ENCODE results near the gene LRWD1.
A peak's percentile ranks its signal among the peaks of the same experiment; 100 is the strongest.

The LRWD1 gene

DNA sequence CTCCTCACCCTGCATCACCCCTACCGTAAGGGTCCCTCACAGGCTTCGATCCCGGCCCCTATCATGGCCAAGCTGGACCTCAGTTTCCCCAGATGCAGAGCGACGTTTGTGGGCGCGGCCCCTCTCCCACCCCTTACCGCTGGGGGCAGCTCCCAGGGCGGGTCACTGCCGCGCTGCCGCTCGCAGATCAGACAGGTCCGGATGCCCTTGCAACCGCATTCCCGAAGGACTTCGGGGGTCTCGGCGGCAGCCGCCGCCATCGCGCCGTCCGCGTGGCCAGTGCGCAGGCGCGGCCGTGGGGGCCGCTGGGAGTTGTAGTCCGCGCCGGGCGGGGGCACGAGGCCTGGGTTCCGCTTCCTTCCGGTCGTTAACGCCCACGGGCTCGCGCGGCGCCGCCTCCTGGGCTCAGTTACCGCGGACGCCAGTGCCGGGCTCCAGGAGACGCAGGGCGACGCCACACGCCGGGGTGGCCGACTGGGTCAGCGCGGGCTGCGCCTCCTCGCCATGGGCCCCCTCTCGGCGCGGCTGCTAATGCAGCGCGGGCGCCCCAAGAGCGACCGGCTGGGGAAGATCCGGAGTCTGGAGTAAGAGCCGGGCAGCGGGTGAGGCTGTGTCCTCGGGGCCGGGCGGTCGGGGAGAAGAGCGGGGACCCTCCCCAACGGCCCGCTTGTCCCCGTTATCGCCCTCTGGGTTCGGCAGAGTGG is at the start of gene LRWD1, which contains the start of gene ALKBH4:
TSS of gene LRWD1 (plus strand) at position 408 of the 704 bp plus-strand sequence. CDS start at position 505, 97 bp downstream.
TSS of gene ALKBH4 (minus strand) at position 287 of the 704 bp plus-strand sequence. CDS start at position 260, 27 bp downstream.
- DNase-seq (ENCODE audit: low read depth in 3 of 3), result peak; percentile 89 to 96 (median 93)

DNA sequence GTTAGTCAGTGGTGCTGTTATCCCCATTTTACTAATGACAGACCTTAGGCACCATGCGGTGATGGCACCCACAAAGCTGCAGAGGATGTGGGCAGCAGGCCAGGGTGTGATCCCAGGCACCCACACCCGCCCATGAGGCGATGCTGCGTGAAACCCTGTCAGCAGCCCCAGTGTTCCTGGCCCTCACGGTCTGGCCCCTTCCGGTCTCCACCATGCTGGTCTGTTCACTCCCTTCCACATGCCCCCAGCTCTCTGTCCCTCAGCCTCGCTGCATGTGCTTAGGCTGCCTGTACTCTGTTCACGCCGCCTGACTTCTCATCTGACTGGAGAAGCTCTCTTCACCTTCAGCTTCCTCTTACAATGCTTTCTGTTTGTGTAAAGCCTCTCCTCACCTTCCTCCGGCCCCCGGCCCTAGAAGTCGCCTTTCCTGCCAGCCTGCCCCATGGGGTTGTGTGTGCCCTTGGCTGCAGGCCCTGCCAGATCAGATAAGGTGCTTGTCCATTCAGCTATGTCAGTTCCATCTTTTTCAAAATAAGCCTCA is 49.0 kb upstream of the LRWD1 start:
- DNase-seq (ENCODE audit: low read depth in 3 of 3), result peak in 2 of 3 experiments; percentile 33 to 64

DNA sequence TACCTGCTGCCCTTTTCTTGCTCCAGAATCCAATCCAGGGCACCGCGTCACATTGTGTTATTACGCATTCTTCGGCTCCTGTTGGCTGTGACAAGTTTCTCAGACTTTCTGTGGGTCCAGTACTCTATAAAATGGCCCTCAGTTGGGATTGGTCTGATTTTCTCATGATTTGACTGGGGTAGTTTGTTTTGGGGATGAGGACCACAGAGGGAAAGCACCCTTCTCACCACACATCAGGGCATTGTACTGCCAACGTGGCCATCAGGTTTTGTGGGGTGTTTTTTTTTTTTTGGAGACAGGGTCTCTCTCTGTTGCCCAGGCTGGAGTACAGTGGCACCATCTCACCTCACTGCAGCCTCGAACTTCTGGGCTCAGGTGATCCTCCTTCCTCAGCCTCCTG is 48.4 kb upstream of the LRWD1 start:
- DNase-seq (ENCODE audit: low read depth in 3 of 3), result no peak

DNA sequence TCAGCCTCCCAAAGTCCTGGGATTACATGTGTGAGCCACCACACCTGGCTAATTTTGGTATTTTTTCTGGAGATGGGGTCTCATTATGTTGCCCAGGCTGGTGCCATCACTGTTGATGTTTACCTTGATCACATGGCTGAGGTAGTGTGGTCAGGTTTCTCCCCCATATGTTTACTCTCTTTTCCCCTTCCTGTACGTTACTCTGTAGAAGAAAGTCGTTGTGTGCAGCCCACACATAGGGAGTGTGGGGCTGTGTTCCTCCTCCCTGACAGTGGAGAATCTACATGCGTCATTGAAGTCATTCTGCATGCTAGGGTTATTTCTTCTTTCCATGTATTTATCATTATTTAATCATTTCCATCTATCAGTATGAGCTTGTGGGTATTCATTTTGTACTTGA is 47.7 kb upstream of the LRWD1 start:
- DNase-seq (ENCODE audit: low read depth in 3 of 3), result no peak

DNA sequence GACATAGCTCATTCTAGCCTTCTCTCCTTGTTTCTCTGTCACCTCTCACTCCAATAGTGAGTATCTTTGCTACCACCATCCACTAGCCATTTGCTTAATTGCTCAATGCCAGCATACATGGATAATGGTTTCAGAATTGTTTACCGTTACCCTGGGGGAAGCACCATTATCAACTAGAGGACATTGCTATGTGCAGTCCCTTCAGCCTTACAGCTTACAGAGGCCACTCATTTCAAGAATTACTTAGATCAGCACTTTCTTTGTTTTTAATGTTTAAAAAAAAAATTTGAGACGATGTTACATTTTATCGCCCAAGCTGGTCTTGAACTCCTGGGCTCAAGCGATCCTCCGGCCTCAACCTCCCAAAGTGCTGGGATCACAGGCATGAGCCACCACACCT is 46.2 kb upstream of the LRWD1 start:
- DNase-seq (ENCODE audit: low read depth in 3 of 3), result no peak

DNA sequence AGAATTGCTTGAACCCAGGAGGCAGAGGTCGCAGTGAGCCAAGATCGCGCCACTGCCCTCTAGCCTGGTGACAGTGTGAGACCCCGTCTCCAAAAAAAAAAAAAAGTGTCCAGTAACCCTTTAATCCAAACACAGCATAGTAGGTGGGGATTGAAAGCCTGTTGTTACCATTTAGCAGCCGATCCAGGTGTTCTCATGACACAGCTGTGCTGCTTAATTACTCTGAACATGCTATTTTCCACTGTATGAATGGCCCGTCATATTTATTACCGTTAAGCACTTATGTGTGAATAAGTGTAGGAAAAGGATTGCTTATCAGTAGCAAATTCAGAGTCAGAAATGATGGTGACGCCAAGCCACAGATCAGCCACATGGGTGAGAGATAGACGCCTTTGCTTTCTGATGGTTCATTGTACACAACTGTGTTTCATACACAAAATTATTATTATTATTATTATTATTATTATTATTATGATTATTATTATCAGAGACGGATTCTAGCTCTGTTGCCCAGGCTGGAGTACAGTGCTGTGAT is 43.0 kb upstream of the LRWD1 start:
- DNase-seq (ENCODE audit: low read depth in 3 of 3), result no peak

DNA sequence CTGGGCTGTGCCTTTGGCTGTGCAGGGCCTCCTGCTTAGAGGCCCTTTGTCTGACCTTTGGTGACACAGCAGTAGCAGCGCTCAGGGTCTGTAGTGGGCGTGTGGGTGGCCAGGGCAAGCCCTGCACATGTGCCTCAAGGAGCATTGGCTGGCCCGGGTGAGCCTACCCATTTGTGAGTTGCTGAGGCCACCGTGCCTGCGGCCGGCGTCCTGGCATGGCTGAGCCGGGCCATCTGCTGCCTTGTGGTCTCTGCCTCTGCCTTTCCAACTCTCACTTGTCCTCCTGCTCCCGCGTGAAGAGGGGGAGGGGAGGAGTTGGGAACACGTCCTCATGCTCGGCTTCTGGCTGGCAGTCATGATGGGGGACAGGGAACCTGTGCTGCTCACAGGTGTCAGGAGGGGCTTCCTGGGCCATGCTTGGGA is 40.6 kb upstream of the LRWD1 start:
- no peak for DNase-seq (ENCODE audit: low read depth in 3 of 3)

DNA sequence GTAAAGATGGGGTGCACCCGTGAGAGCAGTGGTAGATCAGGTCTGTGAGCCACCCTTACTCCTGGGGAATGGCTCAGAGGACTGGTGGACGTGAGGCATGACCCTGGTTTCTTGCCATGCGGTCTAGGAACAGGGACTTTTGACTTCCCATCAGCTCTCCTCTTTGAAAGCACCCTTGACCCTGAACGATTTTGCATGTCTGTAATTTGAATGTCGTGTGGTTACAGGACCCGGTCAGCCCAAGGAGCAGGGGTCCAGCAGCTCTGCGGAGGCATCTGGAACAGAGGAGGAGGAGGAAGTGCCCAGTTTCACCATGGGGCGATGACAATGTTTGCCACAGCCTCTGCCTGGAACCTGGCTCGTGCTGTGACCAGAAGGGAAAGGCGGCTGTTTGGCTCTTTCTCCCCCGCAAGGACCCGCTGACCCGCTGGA is 40.0 kb upstream of the LRWD1 start:
- no peak for DNase-seq (ENCODE audit: low read depth in 3 of 3)

DNA sequence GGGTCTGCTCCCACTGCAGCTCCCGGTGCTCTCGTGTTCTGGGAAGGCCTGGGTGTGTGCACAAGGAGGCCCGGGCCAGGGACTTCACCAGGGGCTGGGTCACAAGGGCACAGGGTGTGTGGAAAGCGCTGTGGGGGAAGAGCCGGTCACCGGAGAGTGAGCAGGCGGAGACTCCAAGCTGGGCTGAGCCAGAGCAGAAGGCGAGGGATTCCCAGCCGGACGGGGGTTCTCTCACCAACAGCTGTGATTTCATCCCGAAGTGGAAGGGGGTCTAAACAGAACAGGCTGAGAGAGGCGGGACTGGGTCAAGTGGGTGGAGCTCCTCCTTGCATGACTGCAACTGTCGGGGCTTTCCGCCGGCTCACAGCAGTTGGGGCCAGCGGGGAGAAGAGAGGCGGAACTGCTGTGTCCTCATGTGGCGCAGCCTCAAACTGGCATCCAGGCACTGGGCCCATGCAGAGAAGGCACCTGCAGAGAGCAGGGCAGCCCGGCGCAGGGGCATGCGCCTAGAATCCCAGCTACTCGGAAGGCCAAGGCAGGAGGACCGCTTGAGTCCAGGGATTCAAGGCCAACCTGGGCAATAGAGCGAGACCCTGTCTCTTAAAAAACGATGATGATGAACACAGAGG is 39.0 kb upstream of the LRWD1 start:
- peak; percentile 72 to 78 (median 75) for DNase-seq (ENCODE audit: low read depth in 3 of 3)

DNA sequence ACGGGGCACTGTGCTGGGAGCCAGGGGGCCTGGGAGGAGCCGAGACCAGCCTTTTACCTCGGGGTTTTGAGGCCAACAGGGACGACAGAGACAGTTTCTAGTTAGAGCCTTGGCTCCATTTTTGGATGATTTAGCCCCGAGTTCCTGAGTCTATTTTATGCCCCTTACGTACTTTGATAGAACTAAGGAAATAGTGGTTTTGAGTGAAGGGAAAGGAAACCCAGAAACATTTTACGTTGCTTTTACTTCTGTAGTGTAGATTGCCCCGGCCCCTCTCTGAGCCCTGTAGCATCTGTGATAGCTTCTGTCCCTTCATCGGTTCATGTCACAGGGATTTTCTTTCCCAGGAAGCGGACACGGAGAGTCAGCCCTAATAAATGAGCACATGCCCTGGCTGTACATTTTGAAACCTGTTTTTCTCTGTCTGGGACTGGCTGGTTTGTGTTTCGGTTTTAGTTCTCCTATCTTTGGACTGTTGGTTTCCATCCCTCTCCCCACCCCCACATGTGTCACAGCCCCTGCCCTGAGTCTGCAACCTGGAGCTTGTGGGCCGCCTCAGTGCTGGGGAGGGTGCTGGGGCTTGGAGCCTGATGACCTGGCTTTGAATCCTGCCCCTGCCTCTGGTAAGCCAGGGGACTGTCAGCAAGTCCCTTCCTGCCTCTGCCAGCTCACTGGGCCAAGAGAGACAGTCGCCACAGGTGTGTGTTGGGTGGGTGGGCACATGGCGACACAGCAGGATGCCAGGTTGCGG is 38.3 kb upstream of the LRWD1 start:
- peak; percentile 59 to 78 (median 63) for DNase-seq (ENCODE audit: low read depth in 3 of 3)

DNA sequence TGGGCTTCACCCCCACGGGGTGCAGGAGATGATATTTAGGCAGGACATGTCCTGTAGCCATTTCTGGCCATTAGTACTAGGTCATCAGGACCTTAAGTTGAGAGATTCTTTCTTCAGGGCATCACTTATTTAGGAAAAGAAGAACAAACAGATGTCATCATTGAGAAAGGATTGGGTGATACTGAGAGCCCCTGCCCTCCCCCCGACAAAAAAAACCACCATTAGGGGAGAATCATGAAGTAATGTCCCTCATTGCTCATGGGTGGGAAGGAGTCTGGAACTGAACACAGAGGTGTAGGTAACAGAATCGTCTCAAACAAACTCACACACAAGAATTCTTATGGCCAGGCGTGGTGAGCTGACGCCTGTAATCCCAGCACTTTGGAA is 37.8 kb upstream of the LRWD1 start:
- DNase-seq (ENCODE audit: low read depth in 3 of 3), result no peak

DNA sequence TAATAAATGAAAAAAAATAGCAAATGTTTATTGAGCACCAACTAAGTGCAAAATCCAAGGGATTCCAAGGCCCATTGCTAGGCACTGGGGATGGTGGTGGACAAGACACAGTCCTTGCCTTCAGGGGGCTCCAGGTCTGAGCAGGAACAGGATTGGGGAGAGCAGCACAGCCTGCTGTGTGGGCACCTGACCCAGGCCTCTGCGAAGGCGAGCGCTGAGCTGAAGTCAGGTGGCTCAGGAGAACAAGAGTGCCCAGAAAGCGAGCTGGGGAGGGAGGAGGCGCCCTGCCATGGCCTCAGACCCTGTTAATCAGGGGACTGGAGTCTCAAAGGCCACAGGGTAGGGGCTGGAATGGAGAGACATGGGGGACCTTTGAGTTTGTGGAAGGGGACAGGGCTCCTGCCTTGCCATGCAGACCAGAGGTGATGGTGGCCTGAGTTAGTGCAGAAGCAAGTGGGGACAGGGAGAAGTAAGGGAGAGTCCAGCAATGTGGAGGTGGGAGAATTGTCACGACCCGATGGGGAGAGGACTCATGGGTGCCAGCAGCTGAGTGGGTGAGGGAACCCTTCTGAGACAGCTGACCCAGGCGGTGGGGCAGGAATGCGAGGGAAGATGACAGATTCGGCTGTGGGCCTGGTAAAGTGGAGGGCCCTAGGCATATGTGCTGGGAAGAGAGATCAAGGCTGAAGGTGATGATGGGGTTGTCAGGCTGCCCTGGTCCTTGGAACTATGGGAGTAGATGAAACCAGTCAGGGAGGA is 35.5 kb upstream of the LRWD1 start:
- no peak for DNase-seq (ENCODE audit: low read depth in 3 of 3)

DNA sequence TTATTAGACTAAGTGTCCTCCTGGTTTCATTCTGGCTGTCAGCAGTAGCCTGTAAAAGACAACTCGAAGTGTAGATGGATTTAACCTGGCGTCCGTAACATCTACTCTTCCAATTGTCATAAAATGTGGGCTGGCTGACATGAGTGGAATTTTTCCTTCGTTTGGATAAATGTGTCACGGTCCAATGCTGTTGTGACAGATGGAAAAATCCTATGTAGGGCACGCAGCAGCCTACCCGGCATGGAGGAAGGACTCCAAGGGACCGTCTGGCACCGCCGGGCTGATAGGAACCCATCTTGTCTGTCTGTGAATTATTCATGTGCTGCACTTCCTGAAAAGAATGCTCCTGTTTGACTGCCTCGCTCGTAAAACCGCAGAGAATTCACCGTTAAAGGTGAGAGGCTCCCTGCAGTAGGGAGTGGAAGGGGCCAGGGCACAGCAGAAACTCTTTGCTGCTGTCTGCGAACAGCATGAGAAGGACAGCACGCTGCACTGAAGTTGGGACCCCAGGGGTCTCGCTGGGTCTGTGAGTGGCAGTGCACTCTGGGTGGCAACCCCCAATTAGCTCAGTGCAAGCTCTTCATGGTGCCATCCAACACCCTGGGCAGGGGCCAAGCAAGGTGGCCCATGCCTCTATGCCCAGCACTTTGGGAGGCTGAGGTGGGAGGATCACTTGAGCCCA is 33.0 kb upstream of the LRWD1 start:
- DNase-seq (ENCODE audit: low read depth in 3 of 3), result peak in 2 of 3 experiments; percentile 31 to 38

DNA sequence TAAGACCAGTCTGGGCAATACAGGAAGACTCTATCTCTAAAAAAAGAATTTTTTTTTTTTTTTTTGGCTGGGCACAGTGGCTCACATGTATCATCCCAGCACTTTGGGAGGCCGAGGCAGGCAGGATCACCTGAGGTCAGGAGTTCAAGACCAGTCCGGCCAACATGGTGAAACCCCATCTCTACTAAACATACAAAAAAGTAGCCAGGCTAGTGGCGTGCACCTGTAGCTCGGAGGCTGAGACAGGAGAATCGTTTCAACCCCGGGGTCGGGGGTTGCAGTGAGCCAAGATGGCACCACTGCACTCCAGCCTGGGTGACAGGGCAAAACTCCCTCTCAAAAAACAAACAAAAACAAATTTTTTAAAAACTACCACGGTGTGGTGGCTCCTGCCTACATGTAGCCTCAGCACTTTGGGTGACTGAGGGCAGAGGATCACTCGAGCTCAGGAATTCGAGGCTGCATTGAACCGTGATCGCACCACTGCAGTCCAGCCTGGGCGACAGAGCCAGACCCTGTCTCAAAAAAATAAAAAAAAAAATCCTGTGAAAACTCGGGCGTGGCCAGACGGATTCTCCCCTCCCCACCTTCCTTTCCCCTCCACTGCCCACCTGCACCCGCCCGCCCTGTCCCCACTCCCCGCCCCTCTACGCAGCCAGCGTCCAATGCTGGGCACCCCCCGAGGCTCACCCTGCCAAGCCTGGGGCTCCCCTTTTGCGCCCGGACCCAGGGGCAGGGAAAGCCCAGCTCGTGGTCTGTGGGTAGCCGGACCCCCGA is 32.2 kb upstream of the LRWD1 start:
- DNase-seq (ENCODE audit: low read depth in 3 of 3), result no peak

DNA sequence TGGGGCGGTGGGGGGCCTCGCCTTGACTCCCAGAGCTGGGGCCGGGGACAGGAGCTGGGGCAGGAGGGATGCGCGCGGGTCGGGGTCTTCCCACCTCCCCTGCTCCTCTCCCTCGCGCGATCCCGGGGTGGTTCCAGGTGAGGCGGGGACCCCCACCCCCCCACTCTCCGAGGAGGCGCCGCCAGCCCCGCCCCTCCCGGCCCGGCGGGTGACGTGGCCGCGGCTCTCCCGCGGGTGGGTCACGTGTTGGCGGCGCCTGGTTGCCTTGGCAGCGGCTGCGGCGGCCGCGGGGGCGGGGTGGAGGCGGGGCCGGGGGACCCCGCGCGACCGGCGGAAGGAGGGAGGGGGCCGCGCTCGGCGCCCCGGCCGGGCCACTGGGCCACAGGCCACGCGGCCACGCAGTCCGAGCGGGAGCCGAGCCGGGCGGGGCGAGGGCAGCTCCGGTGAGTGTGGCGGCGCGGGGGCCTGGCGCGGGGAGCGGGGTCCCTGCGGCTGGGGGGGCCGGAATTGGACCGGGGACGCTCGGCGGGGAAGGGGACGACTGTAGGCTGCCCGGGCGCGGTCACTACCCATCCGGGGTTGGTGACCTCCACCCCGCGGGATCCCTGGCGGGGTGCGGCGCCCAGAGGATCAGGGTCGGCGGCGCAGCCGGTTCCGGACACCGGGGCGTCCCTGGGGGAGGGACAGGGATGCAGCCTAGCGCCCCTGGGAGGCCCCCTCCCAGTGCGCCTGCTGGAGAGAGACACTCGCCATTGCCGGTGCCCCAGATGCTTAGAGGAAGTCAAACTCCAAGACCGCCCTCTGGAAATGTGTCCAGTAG is 31.4 kb upstream of the LRWD1 start, which contains the start of gene ORAI2:
TSS of gene ORAI2 (plus strand) at position 357 of the 820 bp plus-strand sequence. CDS start 5,382 bp downstream, outside the sequence.
- DNase-seq (ENCODE audit: low read depth in 3 of 3), result peak; percentile 76 to 85 (median 77)

DNA sequence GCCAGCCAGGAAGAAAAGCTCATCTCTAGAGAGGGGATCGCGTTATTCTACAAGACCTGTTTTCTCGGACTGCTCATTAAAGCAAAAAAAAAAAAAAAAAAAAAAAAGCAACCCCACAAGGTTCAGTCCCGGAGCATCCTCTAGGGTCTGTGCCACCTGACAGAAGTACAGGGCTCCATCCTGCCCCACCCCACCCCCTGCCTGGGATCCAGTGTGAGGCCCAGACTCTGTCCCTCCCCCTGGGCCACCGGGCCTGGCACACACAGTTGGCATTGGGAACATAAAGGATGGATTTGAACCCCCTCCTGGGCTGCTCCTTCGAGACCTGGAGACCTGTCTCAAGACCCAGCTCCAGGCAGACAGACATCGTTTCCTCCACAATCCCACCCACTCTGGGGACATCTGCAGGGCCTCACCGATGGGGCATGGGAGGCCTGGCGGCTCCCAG is 30.7 kb upstream of the LRWD1 start:
- DNase-seq (ENCODE audit: low read depth in 3 of 3), result no peak

DNA sequence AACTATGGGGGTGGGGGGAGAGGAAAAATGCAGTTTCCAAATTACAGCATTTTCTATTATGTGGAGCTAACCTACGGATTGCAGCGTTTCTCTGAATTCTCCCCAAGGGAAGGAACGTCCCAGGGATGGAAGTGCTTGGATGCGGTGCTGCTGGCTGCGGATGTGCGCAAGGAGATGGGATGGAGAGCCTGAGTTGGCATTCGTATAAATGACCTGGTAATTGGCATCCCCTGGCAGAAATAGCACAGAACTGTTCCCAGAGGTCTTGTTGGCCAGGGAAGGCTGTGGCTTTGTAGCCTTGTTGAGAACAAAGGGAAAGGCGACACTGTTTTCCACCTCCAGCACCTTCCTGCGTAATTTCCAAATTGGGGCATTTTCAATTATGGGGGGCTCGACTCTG is 28.7 kb upstream of the LRWD1 start:
- no peak for DNase-seq (ENCODE audit: low read depth in 3 of 3)

DNA sequence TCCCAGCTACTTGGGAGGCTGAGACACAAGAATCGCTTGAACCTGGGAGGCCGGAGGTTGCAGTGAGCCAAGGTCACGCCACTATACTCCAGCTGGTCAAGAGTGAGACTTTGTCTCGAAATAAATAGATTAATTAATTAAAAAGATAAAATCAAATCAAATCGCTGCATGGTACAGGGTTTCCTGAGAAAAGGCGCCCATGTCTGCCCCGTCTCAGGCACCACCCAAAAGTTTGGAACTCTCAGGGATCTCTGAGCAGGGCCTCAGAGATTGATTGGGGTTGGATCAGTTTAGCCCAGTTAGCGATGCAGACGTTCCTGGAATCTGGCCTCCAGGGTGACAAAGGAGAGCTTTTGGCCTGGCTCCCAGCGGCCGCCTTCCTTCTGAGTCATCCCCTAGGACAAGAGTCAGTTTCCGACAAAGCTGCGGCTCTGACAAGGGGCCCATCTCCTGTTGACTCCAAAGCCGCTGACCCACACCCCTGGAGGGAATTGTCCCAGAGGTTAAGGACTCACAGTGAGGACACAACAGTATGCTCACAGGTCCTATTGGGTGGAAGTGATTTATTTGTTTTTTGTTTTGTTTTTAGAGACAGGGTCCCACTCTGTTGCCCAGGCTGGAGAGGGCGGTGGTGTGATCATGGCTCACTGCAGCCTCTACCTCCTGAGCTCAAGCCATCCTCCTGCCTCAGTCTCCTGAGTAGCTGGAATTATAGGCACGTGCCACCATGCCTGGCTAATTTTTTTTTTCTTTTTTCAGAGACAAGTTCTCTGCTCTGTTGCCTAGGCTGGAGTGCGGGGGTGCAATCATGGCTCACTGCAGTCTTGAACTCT is 24.6 kb upstream of the LRWD1 start:
- DNase-seq (ENCODE audit: low read depth in 3 of 3), result no peak

All from stimulated activated CD4-positive, alpha-beta T cell treated with anti-CD3 and anti-CD28 coated beads, TNF-alpha, amount 100 ng/mL, for 24 hours (primary cell).